Left lung (tissue), 14 donors: ENCODE results near the gene ANTXR1. TPM values are rescaled to one million over a fixed set of nuclear protein-coding genes. Genes with fewer than 3 reads are reported as not detected.
A peak's percentile ranks its signal among the peaks of the same experiment; 100 is the strongest.

Experiments
- ATAC-seq: fragments of 200-7000 bp; cut with Tn5 transposase; one replicate; pipeline ENCODE4 v1.9.1; 2020; ENCODE audit warnings: moderate library complexity
- DNase-seq, 4 donors: peaks; one replicate each; pipeline ENCODE4 v3.0.0-alpha.2; 2013 to 2020
- H3K27ac ChIP-seq, 2 donors: fragments of 200-600 bp; sonication (generic) in 1 of 2; one replicate each; pipeline versions ENCODE4 v1.5.0 to v1.8.0; 2020 to 2021
- H3K27me3 ChIP-seq, 2 donors: fragments of 200-600 bp; sonication (generic) in 1 of 2; one replicate each; pipeline versions ENCODE4 v1.5.0 to v1.8.0; 2020 to 2021
- H3K36me3 ChIP-seq, 2 donors: fragments of 200-600 bp; sonication (generic) in 1 of 2; one replicate each; pipeline versions ENCODE4 v1.5.0 to v1.8.0; 2020 to 2021
- H3K4me1 ChIP-seq, 2 donors: fragments of 200-600 bp; one replicate each; pipeline ENCODE4 v1.8.0; 2021
- H3K4me3 ChIP-seq, 2 donors: fragments of 200-600 bp; sonication (generic) in 1 of 2; one replicate each; pipeline versions ENCODE4 v1.5.0 to v1.8.0; 2020 to 2021; ENCODE audit warnings: mild to moderate bottlenecking in 1 of 2
- H3K9me3 ChIP-seq, 2 donors: fragments of 200-600 bp; sonication (generic) in 1 of 2; one replicate each; pipeline versions ENCODE4 v1.5.0 to v1.8.0; 2020 to 2021
- CTCF ChIP-seq, 2 donors: fragments of 200-600 bp; sonication (generic) in 1 of 2; IDR thresholded peaks; one replicate each; pipeline versions ENCODE4 v1.5.0 to v1.8.0; 2021; ENCODE audit warnings: antibody characterized with exemption in 2 of 2
- intact Hi-C, 2 donors: fragments of 100-400 bp; cut with DNase I; formaldehyde crosslinking; loops; one replicate each; pipeline versions ENCODE4 v1.11.2 to v1.14.2; 2022
- long read RNA-seq, 12 donors: library from polyadenylated mRNA in 2 of 12; unstranded in 2 of 12; transcript quantifications; one replicate each; pipeline ENCODE4 v2.0.0 and lab custom pipeline, GENCODE V29; 2019 to 2026
- polyA plus RNA-seq, 6 donors: library from polyadenylated mRNA; unstranded; fragments of 120-200 nt; gene quantifications; one replicate each; pipeline ENCODE4 v1.2.1, GENCODE V29; 2013; ENCODE audit not compliant: insufficient read length in 6 of 6
- total RNA-seq, 2 donors: library from RNA; stranded (reverse); fragmentation: NEBNext Ultra II Directional; extraction: Animal tissue kit (Norgen Biotek cat#: 25700); gene quantifications; one replicate each; pipeline ENCODE4 v1.2.1, GENCODE V29; 2021
- donor health status: DM: no; HTN: yes; CAD: no.
- donor health status: DM: no; HTN: no; CAD: no.

The ANTXR1 gene
- total RNA-seq (100 to 1,000 TPM in 1 of 2 donors, 10 to 100 TPM in 1; 70.2 to 115 TPM), polyA plus RNA-seq (10 to 100 TPM; 83.3 to 95.3 (median 87.3) TPM)
- long read RNA-seq, donor 1, full-length matches to known transcripts, result 8 of 8 reads
- long read RNA-seq, donor 1, partial matches to known transcripts, result 0 of 8 reads
- long read RNA-seq, donor 1, other reads (novel, unspliced or antisense), result 0 of 8 reads
- long read RNA-seq, donor 2, full-length matches to known transcripts, result 9 of 9 reads
- long read RNA-seq, donor 2, partial matches to known transcripts, result 0 of 9 reads
- long read RNA-seq, donor 2, other reads (novel, unspliced or antisense), result 0 of 9 reads
- long read RNA-seq, donor 3, full-length matches to known transcripts, result 8 of 8 reads
- long read RNA-seq, donor 3, partial matches to known transcripts, result 0 of 8 reads
- long read RNA-seq, donor 3, other reads (novel, unspliced or antisense), result 0 of 8 reads
- long read RNA-seq, donor 4, partial matches to known transcripts, result 4 of 13 reads
- long read RNA-seq, donor 4, other reads (novel, unspliced or antisense), result 2 of 13 reads
- long read RNA-seq, donor 5, full-length matches to known transcripts, result 10 of 10 reads
- long read RNA-seq, donor 5, partial matches to known transcripts, result 0 of 10 reads
- long read RNA-seq, donor 5, other reads (novel, unspliced or antisense), result 0 of 10 reads
- long read RNA-seq, donor 6, full-length matches to known transcripts, result 6 of 6 reads
- long read RNA-seq, donor 6, partial matches to known transcripts, result 0 of 6 reads
- long read RNA-seq, donor 6, other reads (novel, unspliced or antisense), result 0 of 6 reads
- long read RNA-seq, donor 7, full-length matches to known transcripts, result 2 of 2 reads
- long read RNA-seq, donor 7, partial matches to known transcripts, result 0 of 2 reads
- long read RNA-seq, donor 7, other reads (novel, unspliced or antisense), result 0 of 2 reads
- long read RNA-seq, donor 8, full-length matches to known transcripts, result 11 of 11 reads
- long read RNA-seq, donor 8, partial matches to known transcripts, result 0 of 11 reads
- long read RNA-seq, donor 8, other reads (novel, unspliced or antisense), result 0 of 11 reads
- long read RNA-seq, donor 9, result 0 reads
- long read RNA-seq, donor 10, partial matches to known transcripts, result 0 of 3 reads
- long read RNA-seq, donor 10, other reads (novel, unspliced or antisense), result 2 of 3 reads
- long read RNA-seq, donor 11, full-length matches to known transcripts, result 6 of 6 reads
- long read RNA-seq, donor 11, partial matches to known transcripts, result 0 of 6 reads
- long read RNA-seq, donor 11, other reads (novel, unspliced or antisense), result 0 of 6 reads
- long read RNA-seq, donor 12, full-length matches to known transcripts, result 11 of 11 reads
- long read RNA-seq, donor 12, partial matches to known transcripts, result 0 of 11 reads
- long read RNA-seq, donor 12, other reads (novel, unspliced or antisense), result 0 of 11 reads

- peaks cover 0 to 22% of the 10 kb centered on the region in 2 donors for H3K4me1 ChIP-seq
- no peak for TF ChIP-seq CTCF (IDR thresholded peaks at IDR 0.05)
- intact Hi-C loops, result no loop called here
- H3K27me3 ChIP-seq, result peaks cover 0 to 62% of the 10 kb centered on the region in 2 donors
- peak; percentile 38 to 84 (median 82) for DNase-seq
- H3K9me3 ChIP-seq, result no peaks in the 10 kb centered on the region
- peak within 1 kb of the TSS; percentile 65 to 76 for H3K4me3 ChIP-seq
- H3K27ac ChIP-seq, result peak within 1 kb of the TSS; percentile 63 to 81
- H3K36me3 ChIP-seq, result no peaks in the 10 kb centered on the region
- ATAC-seq, result peak; percentile 72
Measured at GRCh38 chr2:69013142-69013839, at the start of gene ANTXR1. Gene ANTXR1, plus strand, starts transcription at chr2:69013179. Its CDS starts 321 bp downstream, at chr2:69013500.

GRCh38 chr2:68964282-68964681 is 48.7 kb upstream of the ANTXR1 start:
- no peak for TF ChIP-seq CTCF (IDR thresholded peaks at IDR 0.05)
- ATAC-seq (no peak), DNase-seq (no peak)
- H3K36me3 ChIP-seq, result no peaks in the 10 kb centered on the region
- H3K27me3 ChIP-seq, result no peaks in the 10 kb centered on the region
- no peak overlapping the region for H3K4me3 ChIP-seq
- intact Hi-C loops, result no loop called here
- no peaks in the 10 kb centered on the region for H3K9me3 ChIP-seq
- no peak overlapping the region for H3K27ac ChIP-seq
- H3K4me1 ChIP-seq, result no peaks in the 10 kb centered on the region

- H3K9me3 ChIP-seq, result no peaks in the 10 kb centered on the region
- no peak overlapping the region for H3K4me3 ChIP-seq
- no peaks in the 10 kb centered on the region for H3K4me1 ChIP-seq
- H3K27me3 ChIP-seq, result no peaks in the 10 kb centered on the region
- H3K36me3 ChIP-seq, result no peaks in the 10 kb centered on the region
- intact Hi-C loops, result no loop called here
- ATAC-seq (no peak), DNase-seq (no peak)
- H3K27ac ChIP-seq, result no peak overlapping the region
- TF ChIP-seq CTCF (IDR thresholded peaks at IDR 0.05), result no peak
Measured at GRCh38 chr2:68968221-68968620, 44.8 kb upstream of the ANTXR1 start.

GRCh38 chr2:68969736-68970490 is 43.1 kb upstream of the ANTXR1 start:
- TF ChIP-seq CTCF (IDR thresholded peaks at IDR 0.05), result no peak
- intact Hi-C loops, result no loop called here
- no peaks in the 10 kb centered on the region for H3K4me1 ChIP-seq
- H3K27me3 ChIP-seq, result no peaks in the 10 kb centered on the region
- no peaks in the 10 kb centered on the region for H3K36me3 ChIP-seq
- DNase-seq, result no peak
- H3K4me3 ChIP-seq, result no peak overlapping the region
- ATAC-seq, result no peak
- no peaks in the 10 kb centered on the region for H3K9me3 ChIP-seq
- no peak overlapping the region for H3K27ac ChIP-seq
